ENCODE results near the gene ST3GAL2.

ST3GAL2 gene

DNA sequence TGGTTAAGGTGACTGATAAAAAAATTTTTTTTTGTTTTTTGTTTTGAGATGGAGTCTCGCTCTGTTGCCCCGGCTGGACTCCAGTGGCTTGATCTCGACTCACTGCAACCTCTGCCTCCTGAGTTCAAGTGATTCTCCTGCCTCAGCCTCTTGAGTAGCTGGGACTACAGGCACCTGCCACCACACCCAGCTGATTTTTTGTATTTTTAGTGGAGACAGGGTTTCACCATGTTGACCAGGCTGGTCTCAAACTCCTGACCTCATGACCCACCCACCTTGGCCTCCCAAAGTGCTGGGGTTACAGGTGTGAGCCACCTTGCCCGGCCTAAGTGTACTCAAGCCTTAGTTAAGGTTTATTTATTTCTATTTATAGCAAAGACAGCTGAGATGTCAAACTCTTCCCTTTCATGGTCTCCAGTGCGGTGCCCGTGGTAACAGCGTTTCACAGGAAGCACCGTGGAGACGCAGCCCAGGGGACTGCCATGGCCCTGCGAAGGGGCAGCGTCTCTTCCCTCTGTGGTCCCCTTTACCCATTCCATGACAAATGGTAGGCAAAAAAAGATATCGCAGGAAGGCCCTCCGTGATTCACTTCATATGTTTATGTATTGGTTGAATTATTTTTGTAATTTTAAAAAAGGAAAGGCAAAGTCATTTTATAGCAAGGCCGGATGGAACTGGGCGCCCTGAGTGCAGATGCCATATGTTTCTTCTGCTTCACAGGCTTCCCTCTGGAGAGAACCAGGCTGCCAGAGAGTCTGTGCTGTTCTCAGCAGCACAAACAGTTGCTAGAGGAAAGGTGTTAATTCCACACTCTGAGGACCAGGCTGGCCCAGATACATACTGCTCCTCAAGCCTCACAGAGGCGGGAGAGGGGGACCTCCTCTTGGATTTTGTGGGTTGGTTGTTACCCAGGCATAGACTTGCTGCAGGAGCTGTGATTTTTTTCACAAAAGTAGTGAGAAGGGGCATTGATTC lies 63.0 kb downstream of the ST3GAL2 start:
- H3K27ac ChIP-seq (ENCODE audit: low read depth, low read length), result no peak overlapping the region
- peaks cover 39% of the 10 kb centered on the region for H3F3A ChIP-seq (ENCODE audit: insufficient read depth)
- H3K9ac ChIP-seq (ENCODE audit: low read length), result no peak overlapping the region
- H3K9me2 ChIP-seq (replicated peaks; ENCODE audit: insufficient read depth, low read length), result no peaks in the 10 kb centered on the region
- no peak overlapping the region for H3K4me3 ChIP-seq (ENCODE audit: insufficient read depth, low read length, poor library complexity, severe bottlenecking)
- no peaks in the 10 kb centered on the region for H3K27me3 ChIP-seq (ENCODE audit: low read length)
- H2AFZ ChIP-seq (ENCODE audit: low read depth, low read length, severe bottlenecking), result no peak overlapping the region
- peaks cover 5% of the 10 kb centered on the region; the same call in 1 of the 2 replicates for H3K36me3 ChIP-seq (ENCODE audit: low read length)
- peaks cover 23% of the 10 kb centered on the region for H3K79me2 ChIP-seq (ENCODE audit: insufficient read depth, low read length)
- TF ChIP-seq CTCF (IDR thresholded peaks at IDR 0.05; ENCODE audit: insufficient read depth, low read length, poor library complexity, severe bottlenecking) (no peak), EZH2phosphoT487 (conservative IDR thresholded peaks at IDR 0.05; ENCODE audit: low read length) (no peak)
- H3K9me3 ChIP-seq (ENCODE audit: insufficient read depth, low read length), result no peaks in the 10 kb centered on the region
- H4K20me1 ChIP-seq (ENCODE audit: low read depth, low read length), result no peaks in the 10 kb centered on the region
- H3K4me2 ChIP-seq (ENCODE audit: low read depth, low read length, poor library complexity, severe bottlenecking), result no peak overlapping the region

GRCh38 chr16:70374213-70374612 lies 64.7 kb downstream of the ST3GAL2 start:
- TF ChIP-seq EZH2phosphoT487 (conservative IDR thresholded peaks at IDR 0.05; ENCODE audit: low read length) (no peak), CTCF (IDR thresholded peaks at IDR 0.05; ENCODE audit: insufficient read depth, low read length, poor library complexity, severe bottlenecking) (no peak)
- no peaks in the 10 kb centered on the region for H4K20me1 ChIP-seq (ENCODE audit: low read depth, low read length)
- no peak overlapping the region for H3K9ac ChIP-seq (ENCODE audit: low read length)
- no peak overlapping the region for H3K27ac ChIP-seq (ENCODE audit: low read depth, low read length)
- H2AFZ ChIP-seq (ENCODE audit: low read depth, low read length, severe bottlenecking), result no peak overlapping the region
- H3K27me3 ChIP-seq (ENCODE audit: low read length), result no peaks in the 10 kb centered on the region
- H3K36me3 ChIP-seq (ENCODE audit: low read length), result peaks cover 5% of the 10 kb centered on the region; the same call in 1 of the 2 replicates
- H3K9me3 ChIP-seq (ENCODE audit: insufficient read depth, low read length), result no peaks in the 10 kb centered on the region
- no peaks in the 10 kb centered on the region for H3K9me2 ChIP-seq (replicated peaks; ENCODE audit: insufficient read depth, low read length)
- H3F3A ChIP-seq (ENCODE audit: insufficient read depth), result peaks cover 32% of the 10 kb centered on the region
- no peak overlapping the region for H3K4me3 ChIP-seq (ENCODE audit: insufficient read depth, low read length, poor library complexity, severe bottlenecking)
- peaks cover 6% of the 10 kb centered on the region for H3K79me2 ChIP-seq (ENCODE audit: insufficient read depth, low read length)
- no peak overlapping the region for H3K4me2 ChIP-seq (ENCODE audit: low read depth, low read length, poor library complexity, severe bottlenecking)

- Histone ChIP-seq H3K27ac (ENCODE audit: low read depth, low read length) (no peak overlapping the region), H3F3A (ENCODE audit: insufficient read depth) (peaks cover 29% of the 10 kb centered on the region), H3K4me3 (ENCODE audit: insufficient read depth, low read length, poor library complexity, severe bottlenecking) (no peak overlapping the region), H3K27me3 (ENCODE audit: low read length) (no peaks in the 10 kb centered on the region), H3K79me2 (ENCODE audit: insufficient read depth, low read length) (no peaks in the 10 kb centered on the region), H4K20me1 (ENCODE audit: low read depth, low read length) (no peaks in the 10 kb centered on the region), H2AFZ (ENCODE audit: low read depth, low read length, severe bottlenecking) (no peak overlapping the region), H3K9ac (ENCODE audit: low read length) (no peak overlapping the region), H3K9me3 (ENCODE audit: insufficient read depth, low read length) (no peaks in the 10 kb centered on the region), H3K9me2 (replicated peaks; ENCODE audit: insufficient read depth, low read length) (no peaks in the 10 kb centered on the region), H3K4me2 (ENCODE audit: low read depth, low read length, poor library complexity, severe bottlenecking) (no peak overlapping the region), H3K36me3 (ENCODE audit: low read length) (peaks cover 5% of the 10 kb centered on the region; the same call in 1 of the 2 replicates)
- TF ChIP-seq EZH2phosphoT487 (conservative IDR thresholded peaks at IDR 0.05; ENCODE audit: low read length) (no peak), CTCF (IDR thresholded peaks at IDR 0.05; ENCODE audit: insufficient read depth, low read length, poor library complexity, severe bottlenecking) (no peak)
Measured at GRCh38 chr16:70372921-70373728, 65.8 kb downstream of the ST3GAL2 start.
